SK-N-SH (cell line): ENCODE results near the gene GJE1. TPM values are rescaled to one million over a fixed set of nuclear protein-coding genes. Genes with fewer than 3 reads are reported as not detected.

Experiments
- polyA plus RNA-seq, 3 experiments: library from polyadenylated mRNA; depleted of rRNA; stranded (reverse); fragments of >200 nt; gene quantifications; 2 replicates each; pipeline ENCODE4 v1.2.3, GENCODE V29; 2012

Gene GJE1
- polyA plus RNA-seq, 1 of the 3 experiments (the other 2 are of a cell fraction): not detected

Other genes starting within 250 kb of the GJE1 start
- gene NMBR, start 14.2 kb downstream of the GJE1 start, polyA plus RNA-seq (2012; rRNA removed): not detected in 2 replicates
- 60.1 and 84.3 TPM in 2 replicates for gene VTA1, start 14.3 kb downstream of the GJE1 start, polyA plus RNA-seq (2012; rRNA removed)
- 61.5 and 91.8 TPM in 2 replicates for gene ADGRG6, start 169.1 kb downstream of the GJE1 start, polyA plus RNA-seq (2012; rRNA removed)